T-helper 17 cell (primary cell): ENCODE results near the gene SLC26A11. TPM values are rescaled to one million over a fixed set of nuclear protein-coding genes. Genes with fewer than 3 reads are reported as not detected.
A peak's percentile ranks its signal among the peaks of the same experiment; 100 is the strongest.
"Not testable (repeated sequence)": the region's sequence is repeated elsewhere in the genome, so short reads cannot be mapped to it uniquely, and the experiment has no call there.

Source experiments
- ATAC-seq: fragments of 150-1000 bp; cut with Tn5 transposase; 2 replicates; pipeline ENCODE4 v1.10.0; 2021; ENCODE audit warnings: mild to moderate bottlenecking, moderate library complexity
- DNase-seq, 3 donors: peaks; one replicate each; pipeline versions ENCODE4 v3.0.0 to v3.0.0-alpha.2; 2020 to 2021
- H3K9me3 ChIP-seq: one replicate; pipeline ENCODE4 v1.7.0; 2013; ENCODE audit warnings: low read length, mild to moderate bottlenecking; ENCODE audit not compliant: control insufficient read depth, poor library complexity, severe bottlenecking
- H3K27ac Mint-ChIP-seq: one replicate; pipeline ENCODE4 v1.8.0; 2022; ENCODE audit warnings: mild to moderate bottlenecking, moderate library complexity, mixed read lengths
- H3K27me3 Mint-ChIP-seq: one replicate; pipeline ENCODE4 v1.8.0; 2022; ENCODE audit warnings: mixed read lengths
- H3K36me3 Mint-ChIP-seq: one replicate; pipeline ENCODE4 v1.8.0; 2022; ENCODE audit warnings: low read depth, mixed read lengths
- H3K4me1 Mint-ChIP-seq: one replicate; pipeline ENCODE4 v1.8.0; 2022; ENCODE audit warnings: mild to moderate bottlenecking, mixed read lengths
- H3K4me3 Mint-ChIP-seq: one replicate; pipeline ENCODE4 v1.8.0; 2022; ENCODE audit warnings: mild to moderate bottlenecking, moderate library complexity, mixed read lengths
- total RNA-seq, 4 donors: library from RNA in 2 of 4; stranded (reverse) in 2 of 4; gene quantifications; one replicate each; pipeline ENCODE4 v1.2.3 and lab custom pipeline; 2022 to 2026

The SLC26A11 gene
- total RNA-seq, 2 donors from 2014 or later, result 57.0 to 73.8 TPM

DNA sequence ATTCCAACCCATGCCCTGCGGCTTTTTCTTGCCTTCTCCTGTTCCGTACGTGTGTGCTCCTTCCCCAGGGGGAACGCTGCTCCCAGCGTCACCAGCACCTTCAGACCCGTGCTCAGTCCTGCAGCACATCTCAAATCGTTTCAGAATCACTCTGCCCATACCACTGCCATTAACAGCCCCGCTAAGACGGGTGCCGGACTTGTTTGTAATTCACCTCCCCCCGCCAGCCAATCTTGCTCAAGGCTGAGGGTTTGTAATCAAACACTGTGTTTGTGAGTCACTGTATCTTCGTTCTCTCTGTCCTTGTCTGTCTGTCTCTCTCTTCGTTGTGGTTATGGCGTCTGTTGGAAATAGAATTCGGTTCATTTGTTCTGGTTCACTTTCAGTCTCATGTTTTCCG, 33.1 kb upstream of the SLC26A11 start:
- no peaks in the 10 kb centered on the region for H3K9me3 ChIP-seq
- DNase-seq (no peak), ATAC-seq (no peak)
- Mint-ChIP-seq H3K4me1 (peaks cover 2% of the 10 kb centered on the region), H3K27ac (no peak overlapping the region), H3K27me3 (peaks cover 28% of the 10 kb centered on the region), H3K36me3 (no peaks in the 10 kb centered on the region), H3K4me3 (no peak overlapping the region)

DNA sequence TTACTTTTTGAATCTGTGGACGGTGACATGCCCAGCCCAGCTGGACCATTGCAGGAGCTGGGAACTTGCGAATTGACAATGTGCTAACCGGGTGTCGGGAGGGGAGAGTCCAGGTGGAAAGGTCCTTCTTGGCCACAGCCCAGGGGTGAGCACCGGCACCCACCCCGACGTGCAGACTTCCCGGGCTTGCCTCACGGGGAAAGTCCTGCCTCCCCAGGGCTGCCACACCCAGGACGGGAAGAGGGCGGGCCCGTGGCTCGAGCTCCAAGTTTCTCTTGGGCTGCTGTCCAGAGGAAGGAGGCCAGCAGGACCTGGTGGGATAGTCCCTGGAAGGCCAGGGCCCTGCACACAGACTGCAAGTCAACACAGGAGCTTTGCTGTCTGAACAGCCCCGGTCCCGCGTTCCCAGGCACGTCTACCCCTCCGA, 32.7 kb upstream of the SLC26A11 start:
- no peaks in the 10 kb centered on the region for H3K36me3 Mint-ChIP-seq

DNA sequence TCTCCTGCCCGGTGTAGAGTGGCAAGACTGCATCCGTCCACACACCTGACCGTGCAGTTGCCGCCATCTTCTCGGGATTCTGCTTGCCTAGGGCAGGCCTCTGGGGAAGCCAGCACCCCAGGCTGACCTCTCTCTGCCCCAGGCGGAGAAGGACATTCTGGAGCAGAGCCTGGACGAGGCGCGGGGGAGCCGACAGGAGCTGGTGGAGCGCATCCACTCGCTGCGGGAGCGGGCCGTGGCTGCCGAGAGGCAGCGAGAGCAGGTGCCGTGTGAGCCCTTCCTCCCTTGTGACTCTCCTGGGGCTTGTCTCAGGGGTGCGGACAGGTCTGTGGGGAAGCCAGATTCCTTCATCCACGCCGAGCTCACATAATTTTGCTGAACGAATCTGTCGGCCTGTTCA, 30.6 kb upstream of the SLC26A11 start:
- Mint-ChIP-seq H3K27ac (no peak overlapping the region), H3K27me3 (peaks cover 31% of the 10 kb centered on the region), H3K4me3 (no peak overlapping the region), H3K4me1 (peaks cover 4% of the 10 kb centered on the region), H3K36me3 (peaks cover 4% of the 10 kb centered on the region)
- ATAC-seq (no peak), DNase-seq (no peak)
- H3K9me3 ChIP-seq, result no peaks in the 10 kb centered on the region

More for the DNA sequence above, 32.7 kb upstream of the SLC26A11 start:
- Mint-ChIP-seq H3K4me1 (peaks cover 2% of the 10 kb centered on the region), H3K27ac (no peak overlapping the region), H3K4me3 (no peak overlapping the region), H3K27me3 (peaks cover 28% of the 10 kb centered on the region)
- DNase-seq, result no peak
- ATAC-seq, result no peak
- H3K9me3 ChIP-seq, result no peaks in the 10 kb centered on the region

DNA sequence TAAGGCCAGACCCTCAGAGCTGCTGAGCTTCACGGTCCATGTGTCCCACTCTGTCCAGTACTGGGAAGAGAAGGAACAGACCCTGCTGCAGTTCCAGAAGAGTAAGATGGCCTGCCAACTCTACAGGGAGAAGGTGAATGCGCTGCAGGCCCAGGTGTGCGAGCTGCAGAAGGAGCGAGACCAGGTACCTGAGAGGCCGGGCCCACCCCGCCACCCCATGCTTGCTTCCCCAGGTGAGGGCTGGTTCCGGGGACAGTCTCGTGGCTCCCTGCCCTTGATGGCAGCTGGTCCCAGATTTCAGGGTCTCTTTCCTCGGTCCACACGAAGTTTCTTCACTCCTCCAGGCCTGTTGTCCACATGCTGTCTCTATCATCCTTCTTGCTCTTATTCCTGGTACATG, 29.5 kb upstream of the SLC26A11 start:
- peaks cover 4% of the 10 kb centered on the region for H3K36me3 Mint-ChIP-seq
- no peak for DNase-seq
- no peak overlapping the region for H3K4me3 Mint-ChIP-seq
- H3K4me1 Mint-ChIP-seq, result peaks cover 4% of the 10 kb centered on the region
- H3K9me3 ChIP-seq, result no peaks in the 10 kb centered on the region
- no peak overlapping the region for H3K27ac Mint-ChIP-seq
- no peak for ATAC-seq
- H3K27me3 Mint-ChIP-seq, result peaks cover 27% of the 10 kb centered on the region

DNA sequence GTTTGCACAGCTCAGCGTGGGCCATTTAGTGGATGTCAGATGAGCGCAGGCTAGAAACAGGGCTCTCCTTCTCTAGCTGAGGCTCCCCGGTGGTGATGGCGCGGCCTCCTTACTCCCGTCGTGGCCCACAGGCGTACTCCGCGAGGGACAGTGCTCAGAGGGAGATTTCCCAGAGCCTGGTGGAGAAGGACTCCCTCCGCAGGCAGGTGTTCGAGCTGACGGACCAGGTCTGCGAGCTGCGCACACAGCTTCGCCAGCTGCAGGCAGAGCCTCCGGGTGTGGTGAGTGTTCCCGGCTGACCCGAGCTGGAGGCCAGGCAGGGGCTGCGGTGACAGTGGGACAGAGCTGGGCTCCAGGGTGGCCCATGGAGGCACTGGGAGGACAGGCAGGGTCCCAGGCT, 29.0 kb upstream of the SLC26A11 start:
- peaks cover 22% of the 10 kb centered on the region for H3K27me3 Mint-ChIP-seq
- no peak overlapping the region for H3K27ac Mint-ChIP-seq
- H3K36me3 Mint-ChIP-seq, result peaks cover 4% of the 10 kb centered on the region
- no peaks in the 10 kb centered on the region for H3K9me3 ChIP-seq
- no peak overlapping the region for H3K4me3 Mint-ChIP-seq
- DNase-seq (no peak), ATAC-seq (no peak)
- peaks cover 6% of the 10 kb centered on the region for H3K4me1 Mint-ChIP-seq

DNA sequence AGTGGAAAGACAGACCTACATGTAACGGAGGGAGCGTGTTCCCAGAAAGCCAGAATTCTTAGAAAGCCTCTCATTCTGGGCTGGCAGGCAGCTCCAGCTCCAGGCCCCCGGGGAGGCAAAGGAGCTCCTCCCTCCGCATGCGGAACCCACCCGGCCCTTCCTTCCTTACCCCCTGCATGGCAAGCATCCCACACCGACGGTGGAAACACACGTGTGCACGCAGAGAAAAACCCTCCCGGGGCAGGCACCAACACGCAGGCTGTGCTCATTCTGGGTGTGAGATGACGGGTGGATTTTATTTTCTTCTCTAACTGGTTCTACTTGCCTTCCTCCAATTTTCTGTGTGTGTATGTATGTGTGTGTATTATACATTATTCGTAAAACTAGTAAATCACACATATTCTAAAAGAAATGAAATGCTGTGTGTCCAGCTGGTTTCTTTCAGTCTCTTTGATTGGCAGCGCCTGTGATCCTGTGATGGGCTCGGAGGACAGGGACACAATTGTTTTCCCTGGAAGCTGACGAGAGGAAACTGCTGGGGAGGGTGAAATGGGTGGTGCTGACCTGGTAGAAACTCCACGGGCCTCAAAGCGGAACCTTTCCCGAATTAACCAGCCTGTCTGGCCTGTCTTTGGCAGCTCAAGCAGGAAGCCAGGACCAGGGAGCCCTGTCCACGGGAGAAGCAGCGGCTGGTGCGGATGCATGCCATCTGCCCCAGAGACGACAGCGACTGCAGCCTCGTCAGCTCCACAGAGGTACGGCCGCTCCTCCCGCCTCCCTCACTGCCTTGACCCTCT, 28.2 kb upstream of the SLC26A11 start:
- ATAC-seq, result no peak
- H3K9me3 ChIP-seq, result no peaks in the 10 kb centered on the region
- peaks cover 4% of the 10 kb centered on the region for H3K4me1 Mint-ChIP-seq
- no peak overlapping the region for H3K27ac Mint-ChIP-seq
- H3K36me3 Mint-ChIP-seq, result peaks cover 4% of the 10 kb centered on the region
- no peak for DNase-seq
- H3K4me3 Mint-ChIP-seq, result no peak overlapping the region
- H3K27me3 Mint-ChIP-seq, result peaks cover 13% of the 10 kb centered on the region

DNA sequence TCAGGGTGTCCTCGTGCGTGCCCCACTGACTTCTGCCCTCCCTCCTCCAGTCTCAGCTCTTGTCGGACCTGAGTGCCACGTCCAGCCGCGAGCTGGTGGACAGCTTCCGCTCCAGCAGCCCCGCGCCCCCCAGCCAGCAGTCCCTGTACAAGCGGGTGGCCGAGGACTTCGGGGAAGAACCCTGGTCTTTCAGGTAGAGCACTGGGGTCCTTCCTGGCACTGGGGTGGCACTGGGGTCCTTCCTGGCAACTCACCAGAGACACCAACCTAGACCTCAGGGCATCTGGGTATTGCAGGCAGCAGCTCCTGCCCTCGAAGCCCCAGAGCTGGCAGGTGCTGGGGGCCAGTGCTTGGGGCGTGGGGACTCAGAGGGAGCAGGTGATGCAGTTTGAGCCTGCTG, 25.1 kb upstream of the SLC26A11 start:
- Mint-ChIP-seq H3K4me1 (peaks cover 3% of the 10 kb centered on the region), H3K27me3 (peaks cover 7% of the 10 kb centered on the region), H3K36me3 (peaks cover 4% of the 10 kb centered on the region), H3K27ac (no peak overlapping the region), H3K4me3 (no peak overlapping the region)
- H3K9me3 ChIP-seq, result no peaks in the 10 kb centered on the region
- ATAC-seq, result no peak
- no peak for DNase-seq

DNA sequence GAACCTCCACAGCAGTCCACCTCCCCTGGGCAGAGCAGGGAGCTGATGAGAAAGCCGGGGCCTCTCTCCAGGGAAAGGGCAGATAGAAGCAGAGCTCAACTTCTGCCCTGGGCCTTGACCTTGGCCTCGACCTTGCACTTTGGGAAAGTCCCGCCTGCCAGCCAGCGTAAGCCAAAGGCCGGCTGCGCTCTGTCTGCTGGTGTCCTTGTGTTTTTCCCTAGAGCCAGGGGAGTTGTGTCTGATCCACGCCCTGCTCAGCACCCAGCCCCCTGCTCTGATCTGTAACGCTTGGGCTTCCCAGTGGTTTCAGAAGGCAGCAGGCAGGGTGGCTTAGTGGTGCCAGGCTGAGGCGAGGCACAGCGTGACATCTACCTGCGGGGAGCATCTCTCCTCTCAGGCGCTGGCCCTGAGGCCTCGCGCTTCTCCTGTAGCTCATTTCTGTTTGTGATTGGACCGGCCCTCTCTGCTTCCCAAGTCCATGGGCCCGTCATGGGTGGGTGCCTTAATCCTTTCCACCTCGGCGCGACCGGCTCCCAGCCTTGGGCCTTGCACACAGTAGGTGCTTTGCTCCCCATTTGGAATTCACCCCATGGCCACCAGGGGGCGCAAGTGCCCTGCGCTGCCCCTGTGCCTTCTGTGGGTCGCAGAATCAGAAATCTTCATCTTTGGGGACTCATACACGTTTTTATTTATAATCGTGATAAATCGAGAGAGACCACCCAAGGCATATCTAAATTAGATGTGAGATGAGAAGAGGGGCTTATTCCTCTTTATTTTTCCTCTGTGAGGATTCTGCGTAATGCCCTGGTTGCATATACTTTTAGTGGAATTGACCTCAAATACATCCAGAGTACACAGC, 24.3 kb upstream of the SLC26A11 start:
- Mint-ChIP-seq H3K4me1 (peaks cover 3% of the 10 kb centered on the region), H3K4me3 (peak overlapping the region; percentile 39), H3K27me3 (peaks cover 7% of the 10 kb centered on the region), H3K27ac (no peak overlapping the region), H3K36me3 (peaks cover 4% of the 10 kb centered on the region)
- no peaks in the 10 kb centered on the region for H3K9me3 ChIP-seq
- peak; percentile 70 for ATAC-seq
- DNase-seq, result peak; percentile 44 to 58 (median 56)

DNA sequence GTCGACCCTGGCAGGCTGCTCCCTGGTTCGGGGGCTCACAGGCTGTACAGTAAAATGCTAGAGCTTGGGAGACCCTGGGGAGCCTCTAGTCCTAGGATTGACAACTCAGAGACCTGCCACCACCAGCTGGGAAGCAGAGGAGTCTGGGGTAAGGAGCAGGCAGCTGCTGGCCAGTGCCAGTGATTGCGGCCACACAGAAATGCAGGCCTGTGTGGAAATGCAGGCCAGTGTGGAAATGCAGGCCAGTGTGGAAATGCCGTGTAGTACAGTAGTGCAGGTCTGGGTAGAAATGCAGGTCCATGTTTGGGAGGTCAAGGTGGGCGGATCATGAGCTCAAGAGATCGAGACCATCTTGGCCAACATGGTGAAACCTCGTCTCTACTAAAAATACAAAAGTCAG, 23.6 kb upstream of the SLC26A11 start:
- H3K36me3 Mint-ChIP-seq, result peaks cover 4% of the 10 kb centered on the region
- H3K9me3 ChIP-seq, result no peaks in the 10 kb centered on the region
- no peak overlapping the region for H3K4me3 Mint-ChIP-seq
- H3K4me1 Mint-ChIP-seq, result peaks cover 3% of the 10 kb centered on the region
- H3K27me3 Mint-ChIP-seq, result peaks cover 7% of the 10 kb centered on the region
- no peak overlapping the region for H3K27ac Mint-ChIP-seq
- DNase-seq (no peak), ATAC-seq (no peak)

DNA sequence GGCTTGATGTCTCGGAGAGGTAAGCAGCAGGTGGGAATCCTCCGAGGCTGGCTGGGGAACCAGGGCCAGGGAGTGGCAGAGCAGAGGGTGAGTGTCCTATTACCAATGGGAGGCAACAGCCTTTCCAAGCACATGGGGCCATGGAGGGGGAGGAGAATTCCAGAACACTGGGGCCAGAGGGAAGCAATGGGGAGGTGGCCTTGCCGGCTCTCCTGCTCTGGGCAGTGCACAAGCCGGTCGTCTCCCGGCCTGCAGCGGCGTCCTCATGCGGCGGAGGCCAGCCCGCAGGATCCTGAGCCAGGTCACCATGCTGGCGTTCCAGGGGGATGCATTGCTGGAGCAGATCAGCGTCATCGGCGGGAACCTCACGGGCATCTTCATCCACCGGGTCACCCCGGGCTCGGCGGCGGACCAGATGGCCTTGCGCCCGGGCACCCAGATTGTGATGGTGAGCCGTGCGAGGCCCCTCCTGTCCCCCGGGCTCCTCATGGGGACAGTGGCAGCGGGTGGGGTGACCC, 22.0 kb upstream of the SLC26A11 start:
- no peak overlapping the region for H3K4me3 Mint-ChIP-seq
- ATAC-seq (no peak), DNase-seq (no peak)
- H3K27me3 Mint-ChIP-seq, result peaks cover 7% of the 10 kb centered on the region
- H3K9me3 ChIP-seq, result no peaks in the 10 kb centered on the region
- peak overlapping the region; percentile 32 for H3K27ac Mint-ChIP-seq
- peaks cover 4% of the 10 kb centered on the region for H3K36me3 Mint-ChIP-seq
- H3K4me1 Mint-ChIP-seq, result peaks cover 3% of the 10 kb centered on the region

DNA sequence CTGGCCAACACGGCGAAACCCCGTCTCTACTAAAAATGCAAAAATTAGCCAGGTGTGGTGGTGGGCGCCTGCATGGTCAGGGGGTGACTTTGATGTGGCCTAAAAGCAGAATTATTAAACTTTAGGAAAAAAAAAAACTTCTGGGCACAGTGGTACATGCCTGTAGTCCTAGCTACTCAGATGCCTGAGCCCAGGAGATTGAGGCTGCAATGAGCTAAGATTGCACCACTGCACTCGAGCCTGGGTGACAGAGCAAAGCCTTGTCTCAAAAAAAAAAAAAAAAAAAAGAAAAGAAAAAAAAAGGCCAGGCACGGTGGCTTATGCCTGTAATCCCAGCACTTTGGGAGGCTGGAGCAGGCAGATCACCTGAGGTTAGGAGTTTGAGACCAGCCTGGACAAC, 20.9 kb upstream of the SLC26A11 start:
- not testable (repeated sequence) for H3K9me3 ChIP-seq, ATAC-seq, H3K36me3 Mint-ChIP-seq, H3K27me3 Mint-ChIP-seq, DNase-seq, H3K4me1 Mint-ChIP-seq, H3K27ac Mint-ChIP-seq, H3K4me3 Mint-ChIP-seq

DNA sequence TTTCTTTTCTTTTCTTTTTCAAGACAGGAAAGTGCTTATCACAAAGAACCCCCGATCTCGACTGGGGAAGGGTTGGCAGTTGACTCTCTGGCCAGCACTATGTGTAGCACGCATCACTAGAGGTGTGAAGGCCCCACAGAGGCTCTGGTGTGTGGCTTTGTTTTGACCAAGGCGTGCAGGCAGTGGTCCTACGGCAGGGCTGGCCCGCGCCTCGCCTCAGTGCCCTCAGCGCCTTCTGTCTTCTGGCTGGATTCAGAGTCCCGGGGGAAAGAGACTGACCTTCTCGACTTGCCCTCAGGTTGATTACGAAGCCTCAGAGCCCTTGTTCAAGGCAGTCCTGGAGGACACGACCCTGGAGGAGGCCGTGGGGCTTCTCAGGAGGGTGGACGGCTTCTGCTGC, 18.8 kb upstream of the SLC26A11 start:
- H3K27ac Mint-ChIP-seq, result peak overlapping the region; percentile 47
- H3K4me3 Mint-ChIP-seq, result no peak overlapping the region
- ATAC-seq (no peak), DNase-seq (no peak)
- no peaks in the 10 kb centered on the region for H3K27me3 Mint-ChIP-seq
- H3K4me1 Mint-ChIP-seq, result no peaks in the 10 kb centered on the region
- H3K36me3 Mint-ChIP-seq, result no peaks in the 10 kb centered on the region
- no peaks in the 10 kb centered on the region for H3K9me3 ChIP-seq

DNA sequence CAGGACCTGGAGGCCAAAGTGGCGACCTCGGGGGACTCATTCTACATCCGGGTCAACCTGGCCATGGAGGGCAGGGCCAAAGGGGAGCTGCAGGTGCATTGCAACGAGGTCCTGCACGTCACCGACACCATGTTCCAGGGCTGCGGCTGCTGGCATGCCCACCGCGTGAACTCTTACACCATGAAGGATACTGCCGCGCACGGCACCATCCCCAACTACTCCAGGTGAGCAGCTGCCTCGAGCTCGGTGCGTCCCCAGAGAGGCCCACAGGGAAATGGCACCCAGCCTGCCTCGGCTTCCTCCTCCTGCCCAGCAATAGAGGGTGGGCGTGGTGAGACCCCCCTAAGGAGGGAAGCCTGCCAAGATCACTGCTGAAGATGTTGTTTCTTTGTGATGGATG, 18.0 kb upstream of the SLC26A11 start:
- no peak for ATAC-seq
- H3K4me1 Mint-ChIP-seq, result peaks cover 3% of the 10 kb centered on the region
- DNase-seq, result no peak
- H3K9me3 ChIP-seq, result no peaks in the 10 kb centered on the region
- no peak overlapping the region for H3K4me3 Mint-ChIP-seq
- no peaks in the 10 kb centered on the region for H3K27me3 Mint-ChIP-seq
- H3K27ac Mint-ChIP-seq, result peak overlapping the region; percentile 47
- no peaks in the 10 kb centered on the region for H3K36me3 Mint-ChIP-seq
